HEK293 (cell line): ENCODE results near the gene ZNF560.

Experiments
- ZNF510 ChIP-seq: fragments of 450-650 bp; formaldehyde crosslinking; IDR thresholded peaks from 2 replicates; pipeline ENCODE4 v1.5.1; 2018; ENCODE audit warnings: mild to moderate bottlenecking, missing genetic modification characterization, missing biosample characterization; ENCODE audit not compliant: insufficient replicate concordance
- TF ChIP-seq, protein P1 (sequence below): fragments of 450-650 bp; formaldehyde crosslinking; IDR thresholded peaks from 2 replicates; pipeline ENCODE4 v1.5.1; 2016; ENCODE audit warnings: missing biosample characterization, missing genetic modification characterization
- TF ChIP-seq, protein P2 (sequence below): fragments of 450-650 bp; formaldehyde crosslinking; IDR thresholded peaks from 2 replicates; pipeline ENCODE4 v1.5.1; 2016; ENCODE audit warnings: missing biosample characterization, missing genetic modification characterization

DNA sequence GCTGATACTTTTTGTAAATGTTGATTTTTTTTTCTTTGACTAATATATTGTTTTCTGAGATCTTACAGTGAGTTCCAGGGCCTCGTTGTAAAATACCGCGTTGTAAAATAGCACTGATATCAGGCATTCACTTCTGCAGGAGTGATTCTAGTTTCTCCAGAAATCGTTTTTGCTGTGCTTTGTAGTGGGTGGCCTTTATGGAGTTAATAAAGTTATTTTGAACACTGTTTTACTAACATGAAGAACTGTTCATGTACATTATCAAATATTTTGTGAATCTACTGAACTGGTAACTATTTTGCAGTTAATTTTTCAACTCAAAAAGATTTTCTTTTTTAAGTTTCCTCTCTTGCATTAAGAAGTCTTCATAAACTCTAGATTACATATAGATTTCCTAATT lies 62.1 kb downstream of the ZNF560 start:
- TF ChIP-seq, protein P1, sequence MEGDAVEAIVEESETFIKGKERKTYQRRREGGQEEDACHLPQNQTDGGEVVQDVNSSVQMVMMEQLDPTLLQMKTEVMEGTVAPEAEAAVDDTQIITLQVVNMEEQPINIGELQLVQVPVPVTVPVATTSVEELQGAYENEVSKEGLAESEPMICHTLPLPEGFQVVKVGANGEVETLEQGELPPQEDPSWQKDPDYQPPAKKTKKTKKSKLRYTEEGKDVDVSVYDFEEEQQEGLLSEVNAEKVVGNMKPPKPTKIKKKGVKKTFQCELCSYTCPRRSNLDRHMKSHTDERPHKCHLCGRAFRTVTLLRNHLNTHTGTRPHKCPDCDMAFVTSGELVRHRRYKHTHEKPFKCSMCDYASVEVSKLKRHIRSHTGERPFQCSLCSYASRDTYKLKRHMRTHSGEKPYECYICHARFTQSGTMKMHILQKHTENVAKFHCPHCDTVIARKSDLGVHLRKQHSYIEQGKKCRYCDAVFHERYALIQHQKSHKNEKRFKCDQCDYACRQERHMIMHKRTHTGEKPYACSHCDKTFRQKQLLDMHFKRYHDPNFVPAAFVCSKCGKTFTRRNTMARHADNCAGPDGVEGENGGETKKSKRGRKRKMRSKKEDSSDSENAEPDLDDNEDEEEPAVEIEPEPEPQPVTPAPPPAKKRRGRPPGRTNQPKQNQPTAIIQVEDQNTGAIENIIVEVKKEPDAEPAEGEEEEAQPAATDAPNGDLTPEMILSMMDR (tag by site-specific recombination): no peak
- TF ChIP-seq, protein P2, sequence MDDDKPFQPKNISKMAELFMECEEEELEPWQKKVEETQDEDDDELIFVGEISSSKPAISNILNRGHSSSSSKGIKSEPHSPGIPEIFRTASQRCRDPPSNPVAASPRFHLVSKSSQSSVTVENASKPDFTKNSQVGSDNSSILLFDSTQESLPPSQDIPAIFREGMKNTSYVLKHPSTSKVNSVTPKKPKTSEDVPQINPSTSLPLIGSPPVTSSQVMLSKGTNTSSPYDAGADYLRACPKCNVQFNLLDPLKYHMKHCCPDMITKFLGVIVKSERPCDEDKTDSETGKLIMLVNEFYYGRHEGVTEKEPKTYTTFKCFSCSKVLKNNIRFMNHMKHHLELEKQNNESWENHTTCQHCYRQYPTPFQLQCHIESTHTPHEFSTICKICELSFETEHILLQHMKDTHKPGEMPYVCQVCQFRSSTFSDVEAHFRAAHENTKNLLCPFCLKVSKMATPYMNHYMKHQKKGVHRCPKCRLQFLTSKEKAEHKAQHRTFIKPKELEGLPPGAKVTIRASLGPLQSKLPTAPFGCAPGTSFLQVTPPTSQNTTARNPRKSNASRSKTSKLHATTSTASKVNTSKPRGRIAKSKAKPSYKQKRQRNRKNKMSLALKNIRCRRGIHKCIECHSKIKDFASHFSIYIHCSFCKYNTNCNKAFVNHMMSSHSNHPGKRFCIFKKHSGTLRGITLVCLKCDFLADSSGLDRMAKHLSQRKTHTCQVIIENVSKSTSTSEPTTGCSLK (tag by site-specific recombination): no peak
- TF ChIP-seq ZNF510 (tag by site-specific recombination): no peak
